Stomach smooth muscle (tissue), 2 donors: ENCODE results near the gene C14orf132.

ENCODE experiments used
- H3K27ac ChIP-seq: one replicate; pipeline ENCODE4 v1.7.0; 2013; ENCODE audit warnings: mild to moderate bottlenecking, low read length, inconsistent platforms
- H3K27me3 ChIP-seq, 2 donors: one replicate each; pipeline ENCODE4 v1.7.0; 2013; ENCODE audit warnings: low read length in 2 of 2; ENCODE audit not compliant: insufficient read depth in 2 of 2, control insufficient read depth in 1 of 2
- H3K36me3 ChIP-seq, 2 donors: one replicate each; pipeline ENCODE4 v1.7.0; 2013; ENCODE audit warnings: low read length in 2 of 2; ENCODE audit not compliant: control insufficient read depth in 2 of 2, insufficient read depth in 2 of 2
- H3K4me1 ChIP-seq: one replicate; pipeline ENCODE4 v1.7.0; 2013; ENCODE audit warnings: low read length; ENCODE audit not compliant: control insufficient read depth, insufficient read depth
- H3K4me3 ChIP-seq, 2 donors: one replicate each; pipeline ENCODE4 v1.7.0; 2013; ENCODE audit warnings: low read length in 2 of 2
- H3K9ac ChIP-seq, 2 donors: one replicate each; pipeline ENCODE4 v1.7.0; 2013; ENCODE audit warnings: low read length in 2 of 2, mild to moderate bottlenecking in 1 of 2
- H3K9me3 ChIP-seq, 2 donors: one replicate each; pipeline ENCODE4 v1.7.0; 2013; ENCODE audit warnings: low read length in 2 of 2; ENCODE audit not compliant: control insufficient read depth in 2 of 2
- donor health status: healthy.
- donor health status: Pancreatic carcinoma.

C14orf132 gene

DNA sequence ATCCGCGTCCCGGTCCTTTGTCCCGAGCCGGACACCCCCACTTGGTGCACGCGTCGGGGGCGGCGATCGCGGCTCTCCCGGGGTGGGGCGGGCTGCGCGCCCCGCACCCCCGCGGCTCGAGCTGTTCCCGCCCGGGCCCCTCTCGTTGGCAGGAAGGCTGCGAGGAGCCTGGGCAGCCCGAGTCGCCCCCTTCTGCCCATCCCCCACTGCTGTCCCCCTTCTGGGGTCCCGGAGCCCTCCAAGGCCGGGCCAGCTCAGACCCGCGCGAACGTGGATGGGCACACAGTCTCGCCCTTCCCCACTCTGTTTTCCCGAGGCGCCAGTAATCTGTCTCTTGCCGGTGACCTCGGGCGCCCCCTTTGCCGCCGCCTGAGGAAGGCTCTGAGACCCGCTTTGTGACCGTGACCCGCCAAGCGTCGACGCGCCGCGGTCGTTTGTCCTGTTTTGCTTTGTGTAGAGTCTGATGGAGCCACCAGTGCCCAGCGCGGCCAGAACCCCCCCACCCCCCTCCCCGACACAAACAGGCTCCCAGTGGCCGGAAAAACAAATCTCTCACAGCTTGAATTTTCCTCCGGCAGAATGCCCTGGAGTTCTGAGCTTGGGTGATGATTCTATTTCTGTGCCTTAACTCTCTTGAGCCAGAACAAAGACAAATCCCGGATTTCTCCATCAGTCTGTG lies 610 bp downstream of the C14orf132 start:
- peak overlapping the region; percentile 68 to 73 for H3K9ac ChIP-seq
- peaks cover 0 to 2% of the 10 kb centered on the region in 2 donors for H3K36me3 ChIP-seq
- no peaks in the 10 kb centered on the region for H3K27me3 ChIP-seq
- peaks cover 36% of the 10 kb centered on the region for H3K4me1 ChIP-seq
- peak overlapping the region; percentile 69 for H3K27ac ChIP-seq
- no peaks in the 10 kb centered on the region for H3K9me3 ChIP-seq
- H3K4me3 ChIP-seq = peak overlapping the region; percentile 76 to 85

DNA sequence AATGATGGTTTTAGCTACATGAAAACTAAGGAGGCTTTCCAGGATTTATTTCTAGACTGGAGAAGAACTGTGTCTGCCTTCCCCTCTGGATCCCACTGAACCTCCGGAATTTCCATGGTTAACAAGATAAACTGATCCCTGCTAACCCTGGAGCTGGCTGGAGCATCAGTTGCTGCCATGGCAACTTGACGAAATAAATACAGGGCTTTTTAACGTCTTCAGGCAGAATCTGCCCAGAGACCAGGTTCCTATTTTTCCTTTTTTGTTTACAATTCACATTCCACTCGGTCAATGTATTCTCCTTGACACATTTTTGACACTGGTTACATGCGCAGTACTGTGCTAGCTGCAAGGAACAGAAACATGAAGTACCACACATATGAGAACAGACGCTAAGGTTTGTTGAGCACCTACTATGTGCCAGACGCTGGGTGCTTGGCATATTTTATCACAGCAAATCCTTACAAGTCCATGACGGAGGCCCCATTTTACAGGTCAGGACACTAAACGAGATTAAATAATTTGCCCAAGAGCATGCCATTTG lies 1.7 kb downstream of the C14orf132 start:
- Histone ChIP-seq H3K4me1 (peaks cover 36% of the 10 kb centered on the region), H3K27ac (peak overlapping the region; percentile 69), H3K27me3 (no peaks in the 10 kb centered on the region)

DNA sequence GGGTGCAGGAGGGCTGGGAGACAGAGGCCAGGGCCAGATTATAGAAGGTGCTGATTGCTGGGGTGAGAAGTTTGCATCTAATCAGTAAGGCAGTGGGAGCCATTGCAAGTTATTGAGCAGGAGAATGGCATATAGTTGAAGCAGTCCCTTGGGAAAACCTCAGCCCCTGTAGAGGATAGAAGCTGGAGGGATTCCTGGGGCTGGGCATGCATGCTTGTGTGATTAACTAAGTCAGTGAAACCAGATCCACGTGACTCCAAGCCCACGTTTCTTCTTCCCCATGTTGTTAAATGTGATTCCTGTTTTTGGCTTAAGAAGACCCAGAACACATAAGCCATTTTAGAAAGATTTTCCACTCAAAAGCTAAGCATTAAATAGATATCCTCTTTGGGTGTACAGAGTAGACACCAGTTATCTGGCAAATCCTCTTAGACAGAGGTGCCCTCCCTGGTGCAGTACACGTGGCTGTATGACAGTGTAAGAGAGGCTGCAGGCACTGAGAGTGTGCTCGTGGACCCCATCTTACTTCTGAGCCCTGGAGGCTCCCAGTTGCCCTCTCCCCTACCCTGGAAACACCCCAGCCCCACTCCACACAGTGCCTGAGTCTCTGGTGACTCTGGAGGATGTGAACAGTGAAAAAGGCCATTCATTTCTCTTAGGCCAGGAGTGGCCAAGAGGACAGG lies 3.2 kb downstream of the C14orf132 start:
- no peak overlapping the region for H3K27ac ChIP-seq
- H3K9ac ChIP-seq = no peak overlapping the region
- no peaks in the 10 kb centered on the region for H3K27me3 ChIP-seq
- peaks cover 36% of the 10 kb centered on the region for H3K4me1 ChIP-seq
- H3K36me3 ChIP-seq = peaks cover 0 to 2% of the 10 kb centered on the region in 2 donors
- peak overlapping the region in 1 of 2 donors; percentile 15 for H3K4me3 ChIP-seq
- H3K9me3 ChIP-seq = peaks cover 0 to 4% of the 10 kb centered on the region in 2 donors

More for the DNA sequence above, 1.7 kb downstream of the C14orf132 start:
- peak overlapping the region; percentile 76 to 85 for H3K4me3 ChIP-seq
- no peak overlapping the region for H3K9ac ChIP-seq
- H3K9me3 ChIP-seq = peaks cover 0 to 3% of the 10 kb centered on the region in 2 donors
- peaks cover 0 to 2% of the 10 kb centered on the region in 2 donors for H3K36me3 ChIP-seq

DNA sequence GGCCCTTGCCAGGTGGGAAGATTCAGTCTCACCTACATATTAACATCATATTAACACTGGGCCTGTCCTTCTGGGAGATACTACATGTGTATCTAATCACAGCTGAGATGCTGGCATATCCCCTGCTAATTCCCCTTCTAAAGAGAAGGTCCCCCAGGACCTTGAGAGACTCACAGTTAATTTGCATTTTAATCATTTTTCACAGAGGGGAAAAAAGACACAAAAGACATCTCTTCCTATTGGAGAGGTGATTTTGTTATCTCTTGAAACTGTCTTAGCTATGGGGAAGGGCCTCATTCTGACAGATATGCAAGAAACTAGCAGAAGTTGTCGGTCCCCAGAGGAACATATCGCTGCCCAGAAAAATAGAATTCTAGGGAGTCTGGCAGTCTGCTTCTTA lies 7.5 kb downstream of the C14orf132 start:
- peaks cover 15% of the 10 kb centered on the region for H3K4me1 ChIP-seq

DNA sequence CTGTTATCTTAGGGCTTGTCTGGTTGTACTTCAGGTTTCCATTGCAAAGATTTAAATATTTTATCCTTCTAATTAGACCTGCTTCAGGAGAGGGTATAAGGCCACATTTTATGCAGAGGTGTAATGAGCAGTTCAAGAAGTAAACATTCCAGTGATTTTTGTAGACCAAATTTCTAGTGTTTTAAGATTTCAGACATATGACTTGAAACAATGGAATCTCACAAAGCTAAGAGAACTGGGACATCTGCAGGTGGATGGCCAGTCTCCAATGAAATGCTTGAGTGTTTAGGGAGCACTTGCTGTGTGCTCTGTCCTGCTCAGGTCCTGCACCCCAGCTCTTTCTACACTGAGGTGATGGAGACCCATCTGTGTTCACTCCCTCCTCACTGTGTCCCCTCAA lies 7.9 kb downstream of the C14orf132 start:
- Histone ChIP-seq H3K9ac (no peak overlapping the region), H3K4me3 (no peak overlapping the region), H3K27ac (no peak overlapping the region), H3K27me3 (no peaks in the 10 kb centered on the region), H3K36me3 (no peaks in the 10 kb centered on the region), H3K4me1 (peaks cover 20% of the 10 kb centered on the region), H3K9me3 (peaks cover 0 to 4% of the 10 kb centered on the region in 2 donors)

More for the DNA sequence above, 7.5 kb downstream of the C14orf132 start:
- H3K36me3 ChIP-seq = no peaks in the 10 kb centered on the region
- H3K9ac ChIP-seq = no peak overlapping the region
- H3K27me3 ChIP-seq = no peaks in the 10 kb centered on the region
- no peak overlapping the region for H3K4me3 ChIP-seq
- no peak overlapping the region for H3K27ac ChIP-seq
- peaks cover 0 to 4% of the 10 kb centered on the region in 2 donors for H3K9me3 ChIP-seq

DNA sequence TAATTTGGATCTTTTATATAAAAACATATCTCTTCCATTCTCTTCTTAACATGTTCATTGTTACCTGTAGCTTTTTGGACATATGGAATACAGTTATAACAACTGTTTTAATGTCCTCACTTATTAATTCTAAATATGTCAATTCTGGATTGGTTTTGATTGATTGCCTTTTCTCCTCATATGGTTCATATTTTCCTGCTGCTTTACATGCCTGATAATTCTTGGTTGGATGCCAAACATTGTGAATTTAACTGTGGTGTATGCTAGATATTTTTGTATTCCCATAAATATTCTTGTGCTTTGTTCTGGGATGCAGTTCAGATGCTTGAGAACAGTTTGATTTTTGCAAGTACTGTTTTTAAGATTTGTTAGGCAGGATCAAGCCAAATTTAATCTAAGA lies 10.8 kb downstream of the C14orf132 start:
- H3K4me1 ChIP-seq = peaks cover 38% of the 10 kb centered on the region
- H3K36me3 ChIP-seq = no peaks in the 10 kb centered on the region
- H3K27ac ChIP-seq = peak overlapping the region; percentile 18
- H3K9ac ChIP-seq = no peak overlapping the region
- H3K27me3 ChIP-seq = no peaks in the 10 kb centered on the region
- H3K4me3 ChIP-seq = no peak overlapping the region
- H3K9me3 ChIP-seq = peaks cover 0 to 4% of the 10 kb centered on the region in 2 donors

DNA sequence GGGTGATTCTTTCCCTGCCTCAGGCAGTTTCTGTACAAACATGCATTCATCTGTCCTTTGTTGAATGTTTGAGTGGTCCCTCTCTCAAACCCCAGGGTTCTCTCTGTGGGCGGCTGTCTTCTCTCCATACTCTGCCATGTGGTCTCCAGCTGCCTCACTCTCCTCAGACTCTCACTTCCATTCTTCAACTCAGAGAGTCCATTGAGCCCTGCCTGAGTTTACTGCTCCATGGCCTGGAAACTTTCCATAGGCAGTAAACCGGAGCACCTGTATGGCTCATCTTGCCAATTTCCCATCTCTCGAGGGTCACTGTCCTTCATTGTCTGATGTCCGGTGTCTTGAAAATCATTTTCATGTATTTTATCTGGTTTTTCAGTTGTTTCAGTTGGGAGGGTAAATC lies 11.3 kb downstream of the C14orf132 start:
- Histone ChIP-seq H3K36me3 (no peaks in the 10 kb centered on the region), H3K27ac (peak overlapping the region; percentile 31), H3K9me3 (peaks cover 0 to 4% of the 10 kb centered on the region in 2 donors), H3K4me3 (no peak overlapping the region), H3K9ac (no peak overlapping the region), H3K27me3 (no peaks in the 10 kb centered on the region), H3K4me1 (peaks cover 43% of the 10 kb centered on the region)

DNA sequence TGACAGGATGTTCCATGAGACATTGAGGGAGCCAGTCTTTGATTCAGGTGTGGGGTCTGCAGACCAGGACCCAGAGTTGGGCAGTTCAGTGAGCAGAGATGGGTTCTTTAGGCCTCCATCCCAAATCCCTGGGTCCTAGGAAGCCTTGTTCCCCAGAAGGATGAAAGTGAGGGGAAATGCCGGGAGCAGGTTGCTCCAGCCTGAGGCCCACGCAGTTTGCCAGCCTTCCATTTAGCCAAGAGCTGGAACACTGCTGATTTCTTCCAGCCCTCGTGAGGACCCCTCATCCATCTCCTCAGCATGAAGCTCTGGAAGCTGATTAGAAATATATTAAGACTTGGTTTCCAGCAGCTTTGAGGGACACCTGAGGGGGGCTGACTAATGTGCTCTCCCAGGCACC lies 12.1 kb downstream of the C14orf132 start:
- Histone ChIP-seq H3K9ac (no peak overlapping the region), H3K36me3 (no peaks in the 10 kb centered on the region), H3K9me3 (no peaks in the 10 kb centered on the region), H3K27me3 (no peaks in the 10 kb centered on the region), H3K4me3 (no peak overlapping the region), H3K4me1 (peaks cover 43% of the 10 kb centered on the region), H3K27ac (peak overlapping the region; percentile 31)

DNA sequence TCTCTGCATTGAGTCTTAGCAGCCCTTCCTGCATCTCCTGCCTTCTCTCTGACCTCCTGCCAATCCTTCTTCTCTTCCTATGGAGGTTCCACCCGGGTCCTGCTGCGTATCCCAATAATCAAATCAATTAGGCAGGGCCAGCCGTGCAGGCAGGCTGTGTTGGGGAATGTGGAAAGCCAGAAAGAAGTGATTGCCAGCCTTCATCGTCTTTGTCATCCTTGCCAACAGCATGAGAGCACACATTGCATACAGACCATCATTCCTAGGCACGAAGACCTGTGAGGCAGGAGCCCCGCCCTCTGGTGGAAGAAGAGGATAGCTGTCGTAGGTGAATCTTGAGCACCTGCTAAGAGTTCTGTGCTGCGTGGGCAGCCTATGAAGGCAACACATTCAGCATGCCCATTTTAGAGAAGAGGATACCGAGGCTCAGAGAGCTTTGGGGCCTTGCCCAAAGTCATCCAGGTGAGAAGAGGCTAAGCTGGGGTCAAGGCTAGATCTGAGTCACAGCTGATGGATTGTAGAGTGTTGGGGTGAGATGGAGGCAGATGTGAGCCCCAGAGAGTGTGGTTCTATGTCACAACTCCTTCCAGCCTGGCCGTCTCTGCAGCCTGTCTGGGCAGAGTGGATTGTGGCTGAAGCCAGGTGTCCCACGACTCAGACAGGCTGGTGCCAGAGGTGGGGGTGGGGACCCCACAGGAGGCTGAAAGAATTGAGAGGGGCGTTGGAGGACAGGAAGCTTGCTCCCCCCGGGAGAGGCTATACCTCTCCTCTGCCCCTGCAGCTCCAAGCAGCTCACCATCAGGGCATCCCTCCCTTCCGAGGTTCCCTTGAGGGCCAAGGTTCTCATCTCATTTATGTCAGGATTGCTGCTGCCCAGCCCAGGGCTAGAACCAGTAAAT lies 12.7 kb downstream of the C14orf132 start:
- H3K27me3 ChIP-seq = no peaks in the 10 kb centered on the region
- peaks cover 43% of the 10 kb centered on the region for H3K4me1 ChIP-seq
- no peak overlapping the region for H3K4me3 ChIP-seq
- H3K27ac ChIP-seq = peak overlapping the region; percentile 94
- H3K9me3 ChIP-seq = no peaks in the 10 kb centered on the region
- no peaks in the 10 kb centered on the region for H3K36me3 ChIP-seq
- H3K9ac ChIP-seq = no peak overlapping the region

DNA sequence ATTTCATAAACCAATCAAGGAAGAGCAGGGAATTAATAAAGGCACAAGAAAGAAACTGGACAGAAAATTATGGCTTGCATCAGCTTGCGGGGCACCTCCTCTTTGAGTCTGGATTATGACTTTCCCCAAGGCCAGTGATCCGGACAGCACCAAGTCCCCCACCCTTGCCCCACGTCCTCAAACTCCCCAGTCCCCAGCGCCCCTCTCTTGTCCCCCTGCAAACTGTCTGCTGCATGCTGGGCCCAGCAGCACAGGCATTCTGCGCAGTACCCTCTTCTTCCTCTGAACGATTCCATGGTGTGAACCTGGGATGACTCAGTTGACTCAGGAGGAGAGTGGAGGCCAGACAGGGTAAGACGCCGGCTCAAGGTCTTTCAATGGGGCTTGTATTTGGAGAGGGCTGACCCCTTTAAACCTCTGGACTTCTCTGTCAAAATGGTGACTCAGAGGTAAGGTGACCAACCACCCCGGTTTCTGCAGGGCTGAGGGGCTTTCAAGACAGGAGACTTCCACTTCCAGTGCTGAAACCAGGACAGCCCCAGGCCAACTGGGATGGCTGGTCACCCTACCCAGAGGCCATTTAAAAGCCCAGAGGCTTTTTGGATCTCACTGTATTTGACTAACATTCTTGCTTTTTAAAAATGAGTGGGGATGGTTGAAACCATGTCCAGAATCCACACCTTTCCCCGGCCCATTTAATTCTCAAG lies 13.5 kb downstream of the C14orf132 start:
- peaks cover 43% of the 10 kb centered on the region for H3K4me1 ChIP-seq
- H3K9me3 ChIP-seq = no peaks in the 10 kb centered on the region
- no peaks in the 10 kb centered on the region for H3K36me3 ChIP-seq
- no peaks in the 10 kb centered on the region for H3K27me3 ChIP-seq
- no peak overlapping the region for H3K9ac ChIP-seq
- no peak overlapping the region for H3K4me3 ChIP-seq
- peak overlapping the region; percentile 94 for H3K27ac ChIP-seq
